ENCODE results near the gene HOOK2. TPM values are rescaled to one million over a fixed set of nuclear protein-coding genes. Genes with fewer than 3 reads are reported as not detected.
A peak's percentile ranks its signal among the peaks of the same experiment; 100 is the strongest.
"Not testable (repeated sequence)": the region's sequence is repeated elsewhere in the genome, so short reads cannot be mapped to it uniquely, and the experiment has no call there.

The HOOK2 gene
- total RNA-seq, 1 donor from 2014 or later: 23.2 TPM

DNA sequence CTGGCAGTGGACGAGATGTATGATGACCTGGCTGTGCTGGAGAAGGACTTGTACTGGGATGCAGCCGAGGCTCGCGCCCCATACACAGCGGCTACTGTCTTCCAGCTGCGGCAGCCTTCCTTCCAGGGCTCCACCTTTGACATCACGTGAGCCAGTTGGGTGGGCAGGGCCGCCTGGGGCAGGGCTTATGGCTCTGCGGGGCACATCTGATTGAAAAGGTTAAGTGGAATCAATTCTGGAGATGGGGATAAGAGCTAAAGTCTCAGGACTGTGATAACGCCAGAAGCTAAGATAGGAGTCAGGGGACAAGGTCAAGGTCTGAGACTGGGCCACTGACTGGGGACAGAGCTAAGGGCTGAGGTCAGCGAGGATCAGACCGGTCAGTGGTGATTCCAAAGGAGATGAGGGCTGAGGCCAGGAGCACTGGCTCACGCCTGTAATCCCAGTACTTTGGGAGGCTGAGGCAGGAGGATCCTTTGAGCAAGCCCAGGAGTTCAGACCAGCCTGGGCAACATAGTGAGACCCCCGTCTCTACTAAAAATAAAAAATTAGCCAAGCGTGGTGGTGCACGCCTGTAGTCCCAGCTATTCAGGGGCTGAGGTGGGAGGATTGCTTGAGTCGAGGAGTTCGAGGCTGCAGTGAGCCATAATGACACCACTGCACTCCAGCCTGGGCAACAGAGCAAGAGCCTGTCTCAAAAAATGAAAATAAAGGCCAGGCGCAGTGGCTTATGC is 19.0 kb downstream of the HOOK2 start:
- DNase-seq (ENCODE audit: low spot score): no peak
- no peak for ATAC-seq

DNA sequence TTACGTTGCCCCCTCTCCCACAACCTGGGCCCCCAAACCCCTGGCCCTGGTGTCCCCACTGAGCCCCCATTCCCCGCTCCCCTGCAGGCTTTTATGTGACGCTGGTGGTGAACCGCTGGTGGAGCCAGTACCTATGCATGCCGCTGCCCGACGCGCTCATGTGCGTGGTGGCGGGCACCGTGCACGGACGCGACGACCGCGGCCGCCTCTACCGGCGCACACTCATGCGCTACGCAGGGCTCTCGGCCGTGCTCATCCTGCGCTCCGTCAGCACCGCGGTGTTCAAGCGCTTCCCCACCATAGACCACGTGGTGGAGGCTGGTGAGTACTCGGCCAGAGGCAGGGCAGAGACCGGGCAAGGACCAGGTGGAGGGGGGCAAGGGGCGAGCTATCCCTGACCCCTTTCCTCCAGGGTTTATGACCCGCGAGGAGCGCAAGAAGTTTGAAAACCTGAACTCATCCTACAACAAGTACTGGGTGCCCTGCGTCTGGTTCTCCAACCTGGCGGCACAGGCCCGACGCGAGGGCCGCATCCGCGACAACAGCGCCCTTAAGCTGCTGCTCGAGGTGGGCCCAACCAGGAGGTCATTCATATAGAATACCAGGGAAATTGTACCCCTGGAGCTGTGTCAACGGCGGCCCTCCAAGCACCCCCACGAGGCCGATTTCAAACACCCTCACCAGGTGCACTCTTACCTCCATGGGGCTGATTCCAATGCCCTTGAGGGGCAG is 20.7 kb downstream of the HOOK2 start:
- ATAC-seq: no peak
- DNase-seq (ENCODE audit: low spot score): no peak

DNA sequence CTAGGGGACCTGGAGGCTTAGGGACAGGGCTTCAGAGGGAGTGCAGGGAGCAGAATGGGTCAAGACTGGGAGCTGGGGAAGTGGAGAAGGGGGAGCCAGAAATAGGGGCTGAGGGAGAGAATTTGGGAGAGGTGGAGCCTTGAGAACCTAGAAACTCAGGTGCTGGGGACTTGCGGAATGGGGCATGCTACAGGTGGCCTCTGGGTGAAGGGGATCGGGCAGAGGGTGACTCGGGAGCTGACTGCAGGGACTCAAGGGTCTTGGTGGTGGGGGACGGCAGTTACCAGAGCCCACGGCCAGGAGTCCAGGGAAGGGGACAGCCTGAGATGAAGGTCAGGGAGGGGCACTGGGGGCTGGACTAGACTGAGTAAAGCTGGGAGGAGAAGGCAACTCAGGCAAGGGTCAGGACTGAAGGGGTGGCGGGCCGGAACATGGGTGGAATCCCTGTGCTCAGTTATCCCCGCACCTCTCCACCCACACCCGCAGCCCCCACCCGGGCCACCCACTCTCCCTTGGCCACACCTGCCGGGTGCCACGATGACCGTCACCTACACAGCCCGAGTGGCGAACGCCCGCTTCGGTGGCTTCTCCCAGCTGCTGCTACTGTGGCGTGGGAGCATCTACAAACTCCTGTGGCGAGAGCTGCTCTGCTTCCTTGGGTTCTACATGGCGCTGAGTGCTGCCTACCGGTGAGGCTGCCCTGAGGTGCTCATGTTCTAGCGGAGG is 23.1 kb downstream of the HOOK2 start:
- ATAC-seq (no peak), DNase-seq (ENCODE audit: low spot score) (no peak)

- DNase-seq (ENCODE audit: low spot score) (no peak), ATAC-seq (no peak)
These were observed 23.7 kb downstream of the HOOK2 start, which contains the start of gene BEST2 for GRCh38 chr19:12751635-12752034. TSS of gene BEST2 (plus strand) at chr19:12751791. CDS start at chr19:12752593, 802 bp downstream.

- no peak for DNase-seq (ENCODE audit: low spot score)
- ATAC-seq: no peak
These were observed 24.5 kb downstream of the HOOK2 start for GRCh38 chr19:12750851-12751250.

- DNase-seq (ENCODE audit: low spot score) (no peak), ATAC-seq (no peak)
These were observed 25.3 kb downstream of the HOOK2 start for GRCh38 chr19:12749938-12750521.

DNA sequence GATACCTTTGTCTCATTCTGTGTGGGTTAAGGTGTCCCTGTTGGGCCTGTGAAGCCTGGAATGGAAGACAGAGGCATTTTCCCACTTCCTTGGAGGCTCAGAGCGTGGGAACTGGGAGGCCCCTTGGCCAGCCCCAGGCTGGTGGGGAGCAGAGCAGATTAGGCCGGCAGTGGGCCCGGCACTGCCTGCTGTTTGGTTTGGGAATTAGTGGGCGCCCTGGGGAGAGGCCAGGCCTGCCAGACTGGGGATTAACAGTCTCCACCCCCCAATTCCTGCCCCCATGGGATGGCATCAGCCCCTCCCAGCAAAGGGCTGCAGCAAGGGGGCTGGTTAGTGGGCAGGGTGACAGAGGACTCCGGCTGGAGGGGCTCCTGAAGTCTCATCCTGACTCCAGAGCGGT is 26.9 kb downstream of the HOOK2 start:
- ATAC-seq (no peak), DNase-seq (ENCODE audit: low spot score) (no peak)

GRCh38 chr19:12745166-12745897 is 30.0 kb downstream of the HOOK2 start:
- no peak for ATAC-seq
- no peak for DNase-seq (ENCODE audit: low spot score)

GRCh38 chr19:12737835-12738351 is 37.5 kb downstream of the HOOK2 start:
- DNase-seq (ENCODE audit: low spot score) (no peak), ATAC-seq (no peak)

- ATAC-seq (peak; percentile 75), DNase-seq (ENCODE audit: low spot score) (peak; percentile 94)
These were observed 38.1 kb downstream of the HOOK2 start, which contains the start of gene GET3 for GRCh38 chr19:12736995-12737834. TSS of gene GET3 (plus strand) at chr19:12737497. CDS start at chr19:12737506, 9 bp downstream.

DNA sequence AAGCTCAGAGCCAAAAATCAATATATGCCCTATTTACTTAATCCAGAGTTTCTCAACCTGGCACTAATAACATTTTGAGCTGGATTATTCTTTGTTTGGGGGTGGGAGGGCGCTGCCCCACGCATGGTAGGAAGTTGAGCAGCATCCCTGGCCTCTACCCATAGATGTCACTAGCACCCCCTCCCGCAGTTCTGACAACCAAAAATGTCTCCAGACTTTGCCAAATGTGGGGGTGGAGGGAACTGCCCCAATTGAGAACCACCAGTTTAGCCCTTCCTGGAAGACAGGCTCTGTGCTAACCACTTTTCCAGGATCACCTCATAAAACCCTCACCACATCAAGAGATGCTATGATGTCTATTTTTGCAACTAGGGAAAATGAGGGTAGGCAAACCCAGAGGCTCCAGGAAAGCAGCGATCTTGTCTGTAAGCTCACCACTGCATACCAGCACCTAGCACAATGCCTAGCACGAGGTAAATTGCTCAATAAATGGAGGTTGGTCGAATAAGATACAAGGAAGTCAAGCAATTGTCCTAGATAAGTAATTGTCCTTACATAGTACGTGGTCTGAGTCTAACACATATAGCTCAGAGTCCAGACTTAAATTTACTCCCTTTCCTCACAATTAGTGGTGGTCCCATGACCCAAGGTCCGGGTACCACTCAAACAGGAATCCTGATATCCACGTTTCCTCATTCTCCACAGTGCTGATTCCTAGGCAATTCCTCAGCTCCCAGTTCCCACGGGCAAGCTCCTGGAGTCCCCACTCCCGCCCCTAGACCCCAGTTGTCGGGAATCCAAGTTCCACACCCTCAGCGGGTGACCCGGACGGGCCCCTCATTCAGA is 41.8 kb downstream of the HOOK2 start:
- peak; percentile 80 for DNase-seq (ENCODE audit: low spot score)
- ATAC-seq: peak; percentile 42

DNA sequence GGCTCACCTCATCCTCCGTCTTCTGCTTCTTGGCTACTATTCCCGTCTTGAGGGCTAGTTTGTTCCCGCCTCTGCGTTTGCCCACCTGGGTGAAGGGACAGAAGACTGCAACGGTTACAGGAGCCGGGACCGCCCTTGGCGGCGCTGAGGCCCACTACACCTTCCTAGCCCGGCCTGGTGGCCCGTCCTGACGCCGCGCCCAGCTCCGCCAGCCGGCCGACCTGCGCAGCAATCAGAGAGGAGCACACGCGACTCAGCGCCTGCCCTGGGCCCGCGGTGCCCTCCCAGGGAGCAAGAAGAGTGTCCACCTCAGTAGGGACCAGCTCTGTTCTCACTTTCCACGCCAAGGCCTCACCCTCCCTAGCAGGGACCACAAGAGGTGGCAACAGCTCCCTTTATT is 44.0 kb downstream of the HOOK2 start:
- no peak for DNase-seq (ENCODE audit: low spot score)
- no peak for ATAC-seq

- DNase-seq (ENCODE audit: low spot score) (no peak), ATAC-seq (no peak)
These were observed 45.3 kb downstream of the HOOK2 start for GRCh38 chr19:12730064-12730463.

- DNase-seq (ENCODE audit: low spot score): no peak
- ATAC-seq: no peak
These were observed 47.5 kb downstream of the HOOK2 start for GRCh38 chr19:12727745-12728433.

DNA sequence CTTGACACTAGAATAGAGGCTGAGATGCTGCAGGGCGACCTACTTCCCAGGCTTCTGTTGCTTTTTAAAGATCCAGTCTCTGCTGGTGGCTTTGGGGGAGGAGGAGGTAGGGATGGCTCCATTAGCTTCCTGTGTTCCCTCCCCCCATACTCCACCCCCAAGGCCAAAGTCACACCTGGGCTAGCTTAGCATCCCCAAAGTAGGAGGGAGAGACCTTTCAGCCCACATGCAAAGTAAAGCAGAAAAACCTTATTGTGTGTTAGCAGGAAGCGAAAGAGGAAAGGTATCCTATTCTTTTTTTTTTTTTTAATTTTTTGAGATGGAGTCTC is 48.4 kb downstream of the HOOK2 start:
- no peak for ATAC-seq
- DNase-seq (ENCODE audit: low spot score): no peak

DNA sequence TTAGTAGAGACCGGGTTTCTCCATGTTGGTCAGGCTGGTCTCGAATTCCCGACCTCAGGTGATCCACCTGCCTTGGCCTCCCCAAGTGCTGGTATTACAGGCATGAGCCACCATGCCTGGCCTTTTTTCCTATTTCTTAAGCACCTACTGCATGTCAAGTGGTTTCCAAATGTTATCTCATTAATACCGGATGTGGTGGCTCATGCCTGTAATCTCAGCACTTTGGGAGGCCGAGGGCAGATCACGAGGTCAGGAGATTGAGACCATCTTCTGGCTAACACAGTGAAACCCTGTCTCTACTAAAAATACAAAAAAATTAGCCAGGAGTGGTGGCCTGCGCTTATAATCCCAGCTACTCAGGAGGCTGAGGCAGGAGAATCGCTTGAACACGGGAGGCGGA is 49.7 kb downstream of the HOOK2 start:
- DNase-seq (ENCODE audit: low spot score): not testable (repeated sequence)

DNA sequence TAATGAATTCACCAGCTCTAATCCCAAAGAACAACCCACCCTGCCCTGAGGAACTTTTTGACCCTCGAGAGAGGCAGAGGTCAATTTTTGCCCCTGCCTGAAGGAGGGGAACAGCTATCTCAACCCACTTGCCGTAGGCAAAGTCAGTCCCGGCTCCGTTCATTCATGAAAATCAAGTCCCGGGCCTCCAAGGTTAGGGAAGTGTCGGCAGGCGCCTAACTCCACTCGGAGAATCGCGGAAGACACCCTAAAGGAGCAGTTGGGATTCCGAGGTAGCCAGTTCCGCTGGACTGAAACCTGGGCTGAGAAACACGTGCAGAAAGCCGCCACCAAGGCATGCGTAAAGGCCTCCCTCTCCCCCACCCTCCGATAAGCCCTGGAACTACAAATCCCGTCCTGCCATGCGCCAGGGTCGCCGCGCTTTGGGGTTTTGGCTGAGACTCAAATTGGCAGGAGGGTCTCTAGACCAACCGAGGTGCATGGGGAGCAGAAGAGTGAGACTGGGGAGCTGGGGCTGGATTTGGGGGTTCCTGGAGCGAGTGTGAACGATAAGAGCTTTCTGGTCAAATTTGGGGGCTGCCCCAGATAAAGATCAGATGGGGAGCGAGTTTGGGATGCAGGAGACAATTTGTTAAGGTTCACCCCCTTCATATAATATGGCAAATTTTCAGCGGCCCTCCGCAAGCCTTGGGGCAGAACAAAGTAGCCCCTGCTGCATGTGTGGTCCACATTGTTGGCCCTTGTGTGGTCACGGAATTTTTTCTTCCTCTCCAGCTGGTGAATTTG is 51.5 kb downstream of the HOOK2 start, which contains the start of gene TNPO2:
Gene TNPO2 (minus strand): TSS at position 292 of the 786 bp plus-strand sequence. CDS start 2,955 bp downstream, outside the sequence.
- DNase-seq (ENCODE audit: low spot score) (peak; percentile 59), ATAC-seq (peak; percentile 34)

More for the DNA sequence above, 49.7 kb downstream of the HOOK2 start:
- ATAC-seq: not testable (repeated sequence)
